ENCODE results near the gene TUBGCP5.

Gene TUBGCP5

DNA sequence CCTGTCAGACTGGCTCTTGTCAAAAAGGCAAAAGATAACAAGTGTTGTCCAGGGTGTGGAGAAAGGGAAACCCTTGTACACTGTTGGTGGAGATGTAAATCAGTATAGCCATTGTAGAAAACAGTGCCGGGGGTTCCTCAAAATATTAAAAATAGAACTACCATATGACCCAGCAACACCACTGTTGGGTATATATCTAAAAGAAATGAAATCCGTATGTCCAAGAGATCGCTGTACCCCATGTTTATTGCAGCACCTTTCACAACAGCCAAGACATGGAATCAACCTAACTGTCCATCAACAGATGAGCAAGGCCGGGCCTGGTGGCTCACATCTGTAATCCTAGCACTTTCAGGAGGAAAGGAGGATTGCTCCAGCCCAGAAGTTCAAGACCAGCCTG, 65.4 kb downstream of the TUBGCP5 start:
- no peak for DNase-seq

DNA sequence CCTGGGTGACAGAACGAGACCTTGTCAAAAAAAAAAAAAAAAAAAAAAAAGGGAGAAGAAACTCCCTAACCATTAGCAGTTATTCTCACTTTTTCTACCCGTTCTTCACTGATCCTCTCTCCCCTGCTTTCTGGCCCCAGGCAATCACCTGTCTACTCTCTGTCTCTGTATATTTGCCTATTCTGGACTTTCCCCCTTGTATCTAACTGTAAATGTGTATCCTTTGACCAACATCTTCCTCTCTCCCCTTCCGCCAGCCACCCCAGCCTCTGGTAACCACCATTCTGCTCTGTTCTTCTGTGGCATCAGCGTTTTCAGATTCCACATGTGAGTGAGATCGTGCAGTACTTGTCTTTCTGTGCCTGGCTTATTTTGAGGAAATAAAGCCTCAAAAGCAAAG, 66.1 kb downstream of the TUBGCP5 start:
- DNase-seq, result no peak

DNA sequence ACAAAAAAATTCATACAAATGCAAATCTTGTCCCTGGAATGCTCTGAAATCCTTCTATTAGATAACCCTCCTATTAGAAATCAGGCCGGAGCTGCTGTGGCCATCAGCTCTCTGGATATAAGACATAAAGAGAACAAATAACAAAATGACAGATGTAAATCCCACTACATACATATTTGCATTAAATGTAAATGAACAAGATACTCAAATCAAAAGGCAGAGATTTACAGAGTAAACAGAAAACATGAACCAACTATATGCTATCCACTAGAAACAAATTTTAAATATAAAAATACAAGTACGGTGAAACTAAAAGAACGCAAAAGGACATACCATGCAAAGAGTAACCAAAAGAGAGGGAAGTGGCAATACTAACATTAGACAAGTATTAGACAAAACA, 69.9 kb downstream of the TUBGCP5 start:
- DNase-seq, result no peak

DNA sequence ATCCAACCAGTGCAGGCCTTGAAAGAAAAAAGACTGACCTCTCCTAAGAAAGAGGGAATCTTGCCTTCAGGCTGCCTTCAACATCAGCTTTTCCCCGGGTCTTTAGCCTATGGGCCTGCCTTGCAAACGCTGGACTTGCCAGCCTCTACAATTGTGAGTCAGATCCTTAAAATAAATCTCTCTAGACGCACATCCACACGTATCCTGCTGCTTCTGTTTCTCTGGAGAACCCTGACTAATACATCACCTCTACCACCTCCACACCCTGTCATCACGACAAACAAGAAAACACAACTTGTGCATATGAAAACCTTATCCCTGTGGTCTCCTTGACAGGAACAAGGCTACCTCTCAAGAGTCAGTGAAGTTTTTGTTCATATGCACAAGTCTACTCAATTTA, 71.0 kb downstream of the TUBGCP5 start:
- no peak for DNase-seq

DNA sequence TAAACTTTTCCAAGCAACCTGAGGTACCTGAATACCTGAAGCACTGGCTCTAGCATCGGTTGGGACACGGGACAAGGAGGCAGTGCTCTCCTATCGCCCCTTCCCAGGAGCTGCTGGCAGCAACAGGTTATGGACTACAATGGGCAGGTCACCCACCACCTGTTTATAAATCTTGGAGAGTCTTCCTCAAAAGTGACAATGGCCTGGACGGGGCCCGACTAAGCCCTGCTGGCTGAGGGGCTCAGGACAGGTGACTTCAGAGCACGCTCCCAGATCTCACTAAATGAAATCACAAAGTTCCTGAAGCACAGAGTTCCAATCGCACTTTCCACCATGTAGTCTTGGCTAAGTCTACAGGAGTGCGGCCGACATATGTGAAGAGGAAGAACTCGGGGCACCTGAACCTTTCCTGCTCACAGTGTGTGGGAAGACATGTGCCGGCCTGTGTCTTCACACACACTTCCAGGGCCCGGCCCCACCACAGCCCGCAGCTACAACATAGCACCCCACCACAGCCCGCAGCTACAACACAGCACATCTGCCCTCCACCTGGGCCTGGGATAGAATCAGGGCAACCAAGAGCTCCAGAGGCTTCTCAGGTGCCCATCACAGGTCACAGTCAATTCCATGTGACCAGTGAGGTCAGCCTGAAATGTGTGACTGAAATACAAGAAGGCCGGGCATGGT, 72.1 kb downstream of the TUBGCP5 start:
- no peak for DNase-seq

DNA sequence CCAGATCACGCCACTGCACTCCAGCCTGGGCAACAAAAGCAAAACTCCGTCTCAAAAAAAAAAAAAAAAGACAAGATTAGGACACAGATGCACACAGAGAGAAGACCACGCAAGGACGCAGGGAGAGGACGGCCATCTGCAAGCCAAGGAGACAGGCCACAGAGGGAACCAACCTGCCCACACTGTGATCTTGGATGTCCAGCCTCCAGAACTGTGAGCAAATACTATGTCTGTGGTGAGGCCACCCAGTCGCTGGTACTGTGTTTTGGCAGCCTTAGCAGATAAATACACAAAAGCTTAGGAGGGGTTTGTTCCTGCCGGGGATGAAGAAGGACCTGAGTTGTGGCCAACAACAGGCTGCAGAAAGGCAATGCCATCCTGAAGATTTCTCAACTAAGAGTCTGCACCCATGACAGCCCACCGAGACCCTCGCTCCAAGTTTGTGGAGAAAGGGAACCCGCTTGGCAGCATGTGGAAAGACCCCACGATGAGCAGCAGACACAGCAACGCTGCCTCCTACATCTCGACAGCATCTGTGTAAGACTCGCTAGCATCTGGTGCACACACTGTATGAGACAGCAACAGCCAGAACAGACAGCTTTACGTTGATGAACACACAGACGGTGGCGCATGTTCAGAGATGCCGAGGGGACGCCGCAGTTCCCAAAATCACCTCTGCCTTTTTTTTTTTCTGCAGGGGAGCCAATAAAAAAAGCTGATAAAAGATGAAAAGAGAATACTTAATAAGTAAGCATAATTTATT, 72.9 kb downstream of the TUBGCP5 start:
- DNase-seq, result no peak

DNA sequence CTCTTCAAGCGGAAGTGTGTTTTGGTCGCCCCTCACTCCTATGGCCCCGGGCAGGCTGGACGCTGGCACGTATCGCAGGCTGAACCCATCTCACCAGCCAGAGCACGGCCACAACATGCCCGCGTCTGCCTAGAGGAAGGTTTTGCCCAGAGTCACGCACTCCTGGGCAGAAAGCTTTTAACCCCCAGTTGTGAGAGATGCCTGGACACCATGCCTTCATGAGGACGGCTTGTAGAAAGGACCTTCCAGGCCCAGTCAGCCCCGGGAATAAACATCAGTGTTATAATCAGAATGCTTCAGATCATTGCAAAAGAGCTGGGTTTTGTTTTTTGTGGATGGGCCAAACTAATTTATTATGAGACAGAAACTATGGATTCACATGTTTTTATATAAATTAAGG, 75.7 kb downstream of the TUBGCP5 start:
- no peak for DNase-seq

DNA sequence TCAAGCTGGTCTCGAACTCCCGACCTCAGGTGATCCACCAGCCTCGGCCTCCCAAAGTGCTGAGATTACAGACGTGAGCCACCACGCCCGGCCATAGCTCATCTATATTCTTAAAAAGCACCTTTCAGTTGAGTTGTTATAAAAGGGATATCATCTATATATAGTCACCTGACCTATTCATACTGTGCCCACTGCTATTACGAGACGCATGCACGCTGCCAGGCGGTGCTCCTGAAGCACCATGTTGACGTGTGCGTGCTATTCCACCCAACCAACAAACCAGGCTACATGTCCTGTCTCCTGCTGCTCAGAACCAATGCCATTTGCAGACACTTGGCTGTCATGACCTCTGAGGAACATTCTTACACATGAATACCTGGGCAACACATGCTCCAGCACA, 76.8 kb downstream of the TUBGCP5 start:
- no peak for DNase-seq

DNA sequence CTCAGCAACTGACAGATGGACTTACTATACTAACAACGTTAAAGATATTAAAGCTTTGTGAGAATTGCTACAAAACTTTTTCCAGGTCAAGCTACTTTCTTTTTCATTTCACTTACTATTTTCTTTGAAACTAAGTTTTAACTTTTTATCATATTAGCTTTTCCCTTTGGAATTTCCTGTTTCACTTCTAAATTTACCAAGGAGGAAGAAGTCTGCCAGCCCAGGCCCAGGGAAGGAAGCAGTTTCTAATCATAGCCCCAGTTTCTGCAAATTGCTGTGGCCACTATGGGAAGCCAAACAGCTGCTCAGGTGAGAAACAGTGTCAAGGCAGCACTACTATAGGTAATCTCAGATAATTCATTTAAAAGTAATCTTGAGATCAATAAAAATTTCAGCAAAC, 77.6 kb downstream of the TUBGCP5 start:
- DNase-seq, result no peak

DNA sequence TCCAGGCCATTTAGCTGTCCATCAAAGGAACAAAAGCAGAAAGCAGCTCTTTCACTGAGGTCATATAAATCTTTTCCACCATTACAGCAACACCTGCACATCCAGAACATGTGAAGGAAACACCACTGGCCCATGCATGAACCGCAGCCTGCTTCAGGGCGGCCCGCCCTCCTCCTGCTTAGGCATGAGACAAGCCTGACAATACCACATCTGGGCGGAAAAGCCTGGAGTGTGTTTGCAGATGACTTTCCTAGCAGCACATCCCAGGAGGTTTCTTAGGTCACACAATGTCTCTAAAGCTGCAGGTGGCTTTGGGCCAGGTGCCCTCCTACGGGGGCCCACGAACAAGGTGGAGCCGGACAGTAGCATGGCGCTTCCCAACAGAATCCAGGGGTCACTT, 78.8 kb downstream of the TUBGCP5 start:
- DNase-seq, result no peak

DNA sequence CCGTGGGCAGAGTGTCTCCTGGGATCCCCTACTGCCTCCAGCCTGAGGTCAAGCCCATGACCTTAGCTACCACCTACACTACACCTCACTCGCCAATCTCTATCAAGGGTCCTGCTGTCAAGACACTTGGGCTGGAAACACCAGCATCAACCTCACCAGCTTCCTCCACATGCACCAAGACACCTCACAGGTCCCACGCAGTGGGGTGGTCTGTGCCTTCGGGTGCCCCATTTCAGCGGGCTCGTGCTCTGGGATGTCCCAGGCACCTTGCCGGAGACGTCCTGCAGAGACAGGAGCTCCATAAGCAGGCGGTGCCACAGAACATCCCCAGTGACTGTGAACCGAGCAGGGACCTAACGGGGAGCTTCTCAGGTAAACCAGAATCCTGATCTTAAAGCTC, 79.2 kb downstream of the TUBGCP5 start:
- DNase-seq, result no peak

DNA sequence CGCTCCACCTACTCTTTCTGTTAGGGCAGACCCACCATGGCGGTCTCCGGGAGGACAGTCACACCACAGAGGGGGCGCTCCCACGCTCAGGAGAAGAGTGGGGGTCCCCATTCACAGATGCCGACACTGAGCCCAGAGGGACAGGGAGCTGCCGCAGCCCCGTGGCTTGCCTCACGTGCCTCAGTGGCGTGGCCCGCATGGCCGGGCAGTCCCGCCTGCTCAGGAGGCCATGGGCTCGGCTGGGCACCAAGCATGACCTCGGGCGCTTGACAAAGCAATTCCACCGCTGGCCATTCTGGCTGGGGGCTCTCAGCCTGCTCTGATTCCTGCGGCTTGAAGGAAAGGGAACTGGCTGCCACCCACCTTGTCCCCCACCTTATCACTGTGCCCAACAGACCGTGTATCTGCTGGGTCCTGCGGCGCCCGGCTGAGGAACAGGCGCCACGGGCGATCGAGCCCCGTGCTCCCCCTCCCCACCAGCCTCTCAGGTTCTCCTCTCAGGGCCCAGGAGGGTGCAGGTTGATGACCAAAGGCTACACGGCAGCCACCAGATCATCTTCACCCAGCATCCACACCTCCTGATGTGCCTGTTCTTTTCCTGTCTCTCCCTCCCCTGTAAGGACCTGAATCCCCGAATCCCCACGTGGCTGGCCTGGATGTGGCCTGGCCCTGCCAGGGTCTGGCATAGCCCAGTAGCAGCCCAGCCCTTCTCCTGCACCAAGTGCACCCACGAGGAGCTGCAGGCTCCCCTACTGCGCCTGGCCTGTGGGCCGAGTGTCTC, 79.9 kb downstream of the TUBGCP5 start:
- no peak for DNase-seq

DNA sequence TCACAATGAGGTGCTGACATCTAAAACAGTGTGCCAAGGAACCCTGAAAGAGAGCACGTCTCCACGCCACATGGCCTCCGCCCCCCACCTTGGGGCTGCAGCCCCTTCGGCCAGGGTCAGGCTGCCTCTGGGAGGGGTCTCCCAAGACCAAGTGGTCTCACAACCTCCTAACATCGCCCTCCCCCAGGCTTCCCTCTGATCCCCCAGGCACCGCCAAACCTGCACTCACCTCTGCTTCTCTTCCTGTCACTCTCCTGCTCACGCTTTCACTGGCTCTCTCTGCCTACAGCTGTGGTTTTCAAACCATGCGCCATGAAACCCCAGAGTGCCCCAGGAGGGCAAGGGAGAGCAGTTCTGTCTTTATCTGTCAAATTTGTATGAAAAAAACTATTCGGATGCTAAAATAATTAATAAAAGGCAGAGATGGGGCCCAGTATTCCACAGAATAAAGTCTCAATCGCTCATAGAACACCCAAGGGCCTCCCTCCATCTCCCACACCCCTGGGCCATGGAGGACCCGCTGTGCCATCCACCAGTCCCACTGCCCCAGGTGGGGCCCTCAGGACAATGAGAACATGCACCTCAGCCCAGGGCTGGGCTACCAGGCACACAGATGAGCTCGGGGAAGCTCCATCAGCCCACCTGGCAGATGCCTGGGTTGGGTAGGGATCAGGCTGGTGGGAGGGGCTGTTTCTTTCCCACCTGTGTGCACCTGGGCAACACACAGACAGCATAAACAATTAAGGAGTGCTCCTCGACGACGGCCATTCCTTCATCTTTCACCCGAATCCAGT, 80.7 kb downstream of the TUBGCP5 start:
- no peak for DNase-seq

DNA sequence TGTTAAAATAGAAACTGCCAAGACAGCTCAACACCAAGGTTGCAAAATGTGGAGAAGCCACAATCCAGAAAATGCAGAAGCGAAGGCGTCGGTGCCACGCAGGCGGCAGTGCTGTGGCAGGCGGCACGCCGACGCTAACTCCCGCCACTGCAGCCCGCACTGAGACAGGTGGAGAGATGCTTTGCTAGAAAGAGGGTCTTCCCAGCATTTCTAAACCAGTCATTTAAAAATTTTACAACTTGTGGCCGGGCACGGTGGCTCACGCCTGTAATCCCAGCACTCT, 82.5 kb downstream of the TUBGCP5 start:
- no peak for DNase-seq

DNA sequence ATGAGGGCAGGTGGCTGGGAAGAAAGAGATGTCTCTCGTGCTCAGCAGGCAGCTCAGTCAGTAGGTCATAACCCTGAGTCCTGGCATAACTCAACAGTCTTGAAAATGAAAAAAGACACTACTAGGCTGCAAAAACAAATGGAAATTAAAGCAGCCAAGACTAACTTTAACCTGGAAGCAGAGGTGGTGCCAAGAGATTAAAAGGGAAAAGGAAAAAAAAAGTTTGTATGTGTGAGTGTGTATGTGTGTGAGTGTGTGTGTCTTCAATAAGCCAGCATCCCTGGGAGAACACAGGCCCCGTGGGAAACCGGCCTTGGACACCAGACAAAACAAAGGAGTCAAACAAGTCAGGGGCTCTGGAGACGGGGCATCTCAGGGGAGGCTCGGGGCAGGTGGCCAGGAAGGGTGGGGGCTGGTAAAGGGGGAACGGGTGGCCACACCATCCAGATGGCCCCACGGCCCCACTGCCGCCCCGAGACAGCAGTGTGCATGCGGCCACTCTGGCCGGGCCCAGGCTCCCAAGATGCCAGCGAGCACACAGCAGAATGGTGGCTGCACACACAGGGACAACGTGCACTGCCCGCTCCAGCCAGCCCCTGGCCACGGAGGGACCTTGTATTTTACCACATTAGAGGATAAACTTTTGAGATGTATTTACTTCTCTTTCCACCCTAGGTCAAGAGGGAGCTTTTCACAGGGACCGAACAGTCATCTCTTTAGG, 83.0 kb downstream of the TUBGCP5 start:
- no peak for DNase-seq

DNA sequence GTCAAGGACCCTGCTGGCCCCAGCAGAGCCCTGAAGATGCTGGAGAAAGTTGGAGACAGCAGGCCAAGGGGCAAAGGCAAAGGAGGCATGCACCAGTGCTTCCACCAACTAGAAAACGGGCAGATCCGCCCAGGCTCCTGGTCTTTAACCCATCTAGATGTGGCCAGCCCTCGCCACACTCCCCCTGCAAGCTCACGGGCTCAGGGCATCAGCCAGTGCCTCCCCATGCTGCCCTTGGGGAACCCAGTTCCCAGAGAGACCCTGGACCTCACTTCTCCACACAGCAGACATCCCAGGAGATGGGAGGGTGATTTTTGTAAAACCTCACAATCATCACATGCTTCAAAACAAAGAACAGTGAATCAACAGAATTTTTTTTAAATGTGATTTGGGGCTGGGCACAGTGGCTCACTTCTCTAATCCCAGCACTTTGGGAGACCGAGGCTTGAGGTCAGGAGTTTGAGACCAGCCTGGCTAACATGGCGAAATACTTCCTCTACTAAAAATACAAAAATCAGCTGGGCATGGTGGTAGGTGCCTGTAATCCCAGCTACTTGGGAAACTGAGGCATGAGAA, 83.7 kb downstream of the TUBGCP5 start:
- DNase-seq, result no peak

DNA sequence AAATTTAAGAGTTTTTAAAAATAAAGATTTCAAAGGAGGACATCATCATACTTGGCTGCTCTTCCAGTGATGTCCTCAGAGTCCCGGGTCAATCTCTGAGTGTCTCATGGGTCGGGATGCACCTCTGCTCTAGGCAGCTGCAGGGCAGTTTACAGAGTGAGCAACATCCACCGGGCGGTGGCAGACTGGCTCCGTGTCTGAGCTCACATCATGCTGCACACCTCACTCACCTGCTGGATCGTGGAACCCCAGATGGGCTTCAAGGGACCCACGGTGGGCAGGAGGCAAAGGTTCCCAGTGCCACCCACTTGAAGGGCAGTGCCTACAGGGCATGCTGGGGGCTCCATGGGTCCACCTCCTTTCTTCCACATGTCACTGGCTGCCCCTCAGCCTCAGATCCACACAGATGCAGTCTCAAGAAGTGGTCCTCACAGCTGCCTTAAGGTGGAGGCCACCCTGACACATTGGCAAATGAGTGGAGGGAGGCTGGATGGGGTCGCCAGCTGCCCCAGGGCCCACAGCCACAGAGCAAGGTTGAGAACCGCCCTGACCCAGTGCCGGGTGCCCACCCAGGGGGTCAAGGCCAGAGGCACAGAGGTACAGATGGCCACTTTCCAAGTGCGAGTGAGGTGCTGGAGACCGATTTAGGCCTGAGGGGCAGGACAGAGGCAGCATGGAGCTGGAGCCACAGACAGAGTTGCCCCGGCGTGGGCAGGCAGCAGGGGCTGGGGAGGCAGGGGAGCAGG, 84.4 kb downstream of the TUBGCP5 start:
- DNase-seq, result no peak

DNA sequence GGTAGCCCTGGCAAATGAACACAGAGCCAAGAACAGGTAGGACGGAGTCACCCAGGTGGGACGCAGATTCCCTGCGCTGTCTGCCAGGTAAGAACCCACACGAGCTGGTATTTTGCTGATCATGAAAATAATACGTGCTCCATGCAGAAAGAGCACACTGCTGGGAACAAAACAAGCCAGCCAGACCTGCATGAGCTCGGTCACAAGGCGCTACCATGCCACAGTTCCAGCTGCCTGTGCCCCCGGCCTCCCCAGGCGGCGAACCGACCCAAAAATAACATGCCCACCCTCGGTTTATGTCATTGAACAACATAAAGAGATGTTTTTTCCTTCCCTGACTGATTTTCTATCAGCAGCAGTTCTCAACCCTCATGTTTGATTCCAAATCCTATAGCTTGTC, 85.0 kb downstream of the TUBGCP5 start:
- DNase-seq, result no peak

DNA sequence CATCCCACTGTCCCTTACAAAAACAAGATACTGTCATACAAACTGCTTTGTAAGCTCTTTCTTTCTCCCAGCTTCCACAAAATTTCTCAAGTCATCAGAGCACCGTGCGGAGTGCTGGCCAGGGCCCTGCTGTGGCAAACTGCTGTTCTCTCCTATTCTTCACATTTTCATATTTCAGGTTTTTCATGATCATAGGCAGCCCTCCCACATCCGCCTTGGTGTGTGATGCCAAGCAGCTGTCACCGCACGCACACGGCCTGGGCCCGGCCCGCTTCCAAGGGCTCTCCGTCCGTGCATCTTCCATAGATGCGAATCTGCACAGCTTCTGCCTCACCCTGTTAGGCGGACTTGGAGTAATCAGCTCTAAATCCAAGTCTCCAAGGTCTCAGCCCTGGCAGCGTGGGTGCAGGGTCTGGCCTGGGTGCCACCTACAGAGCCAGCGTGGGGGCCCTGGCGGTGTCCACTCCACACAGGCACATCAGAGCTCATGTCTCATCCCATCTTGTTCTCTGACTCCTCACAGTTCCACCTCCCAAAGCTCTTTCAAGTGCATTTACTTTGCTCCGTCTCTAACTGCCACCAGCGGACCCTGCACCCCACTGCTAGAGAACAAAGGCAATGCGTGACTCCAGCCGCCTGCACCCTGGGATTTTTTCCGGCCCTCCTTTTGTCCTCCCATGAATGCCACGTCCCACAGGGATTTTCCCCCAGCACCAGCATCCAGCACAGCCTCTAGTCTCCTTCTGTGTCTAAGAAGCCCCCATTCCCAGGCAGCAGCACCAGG, 86.4 kb downstream of the TUBGCP5 start:
- no peak for DNase-seq

DNA sequence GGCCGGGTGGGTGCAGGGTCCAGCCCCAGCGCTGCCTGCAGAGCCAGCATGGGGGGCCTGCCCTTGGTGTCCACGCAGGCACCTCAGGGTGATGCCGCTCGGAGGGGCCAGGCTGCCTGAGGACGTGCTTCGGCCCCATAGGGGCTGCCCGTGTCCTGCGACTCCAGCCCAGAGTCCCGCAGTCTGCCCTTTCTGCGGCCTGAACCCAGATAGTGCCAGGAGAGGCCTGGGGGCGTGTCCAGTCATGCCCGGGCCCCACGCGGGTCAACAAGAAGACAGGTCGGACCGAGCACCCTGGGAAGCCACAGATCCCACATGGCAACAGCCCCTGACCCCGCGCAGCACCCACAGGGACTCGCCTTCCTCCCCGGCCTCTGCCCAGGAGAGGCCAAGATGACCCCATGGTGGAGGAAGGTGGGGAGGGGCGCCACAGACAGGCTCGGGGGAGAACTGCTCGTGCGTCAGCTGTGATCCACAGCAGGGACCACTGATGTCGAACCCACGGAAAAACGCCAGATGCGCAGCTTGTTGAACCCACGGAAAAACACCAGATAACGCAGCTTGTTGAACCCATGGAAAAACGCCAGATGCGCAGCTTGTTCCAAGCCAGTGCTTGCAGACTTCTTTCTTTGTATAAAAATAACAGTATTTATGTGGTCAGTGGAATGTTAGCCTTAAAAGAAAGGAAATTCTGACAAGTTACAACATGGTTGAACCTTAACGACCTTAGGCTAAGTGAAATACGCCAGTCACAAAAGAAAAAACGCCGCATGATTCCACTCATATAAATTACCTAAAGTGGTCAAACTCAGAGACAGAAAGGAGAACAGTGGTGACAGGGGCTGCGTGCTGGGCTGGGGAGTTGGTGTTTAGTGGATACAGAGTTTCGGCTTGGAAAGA, 87.7 kb downstream of the TUBGCP5 start:
- DNase-seq, result no peak
